ENCODE measurements around the gene POLD3.
A peak's percentile ranks its signal among the peaks of the same experiment; 100 is the strongest.
"Not testable (repeated sequence)": the region's sequence is repeated elsewhere in the genome, so short reads cannot be mapped to it uniquely, and the experiment has no call there.

Gene POLD3

DNA sequence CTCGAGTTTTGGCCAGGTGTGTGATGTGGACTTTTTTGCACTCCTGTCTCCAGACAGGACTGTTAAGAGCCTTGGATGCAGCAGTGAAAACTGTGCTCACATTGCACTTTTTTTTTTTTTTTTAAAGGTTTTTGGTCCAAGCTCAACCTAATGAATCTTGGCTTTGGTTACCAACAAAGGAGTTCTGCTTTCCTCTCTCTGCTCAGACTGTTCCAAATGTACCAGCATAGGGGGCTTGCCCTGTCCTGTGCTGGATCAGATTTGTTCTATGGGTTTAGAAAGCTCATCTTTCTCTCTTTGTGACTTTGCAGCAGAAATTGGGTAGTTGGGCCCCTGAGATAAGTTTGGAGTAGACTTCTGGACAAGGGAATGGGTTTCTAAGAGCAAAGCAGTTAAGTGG, 45.3 kb downstream of the POLD3 start:
- DNase-seq (ENCODE audit: low spot score) = no peak

DNA sequence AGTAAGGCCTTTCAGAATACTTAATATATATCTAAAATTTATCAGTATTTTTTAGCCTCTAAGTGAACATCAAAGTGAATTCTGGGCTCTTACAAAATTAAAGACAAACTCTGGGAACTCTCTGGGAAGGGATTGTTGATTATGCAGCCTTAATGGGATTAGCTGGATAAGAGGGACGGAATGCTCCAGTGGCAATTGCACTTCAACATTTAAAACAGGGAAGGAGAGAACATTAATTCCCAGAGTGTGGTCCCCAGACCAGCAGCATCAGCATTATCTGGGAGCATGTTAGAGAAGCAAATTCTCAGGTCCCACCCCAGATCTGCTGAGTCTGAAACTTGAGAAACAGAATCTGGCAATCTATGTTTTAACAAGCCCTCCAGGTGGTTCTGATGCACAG, 46.5 kb downstream of the POLD3 start:
- DNase-seq (ENCODE audit: low spot score) = peak; percentile 34

DNA sequence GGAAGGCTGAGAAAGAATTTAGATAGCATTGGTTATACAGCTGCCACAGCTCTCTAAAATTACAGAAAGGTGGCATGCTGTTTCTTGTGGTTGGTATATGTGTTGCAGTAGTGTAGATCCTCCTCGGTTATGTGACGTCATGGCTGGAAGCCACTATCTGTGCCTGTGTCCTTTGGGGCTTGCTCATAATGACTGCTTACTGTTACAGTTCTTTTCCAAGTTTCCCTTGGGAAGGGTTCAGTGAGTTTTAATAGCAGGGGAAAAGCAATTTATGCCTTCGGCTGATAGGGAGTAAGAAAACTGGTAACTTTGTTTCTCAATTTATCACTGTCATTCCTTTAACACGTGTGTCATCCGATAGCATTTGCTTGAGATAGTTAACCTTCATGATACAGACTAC, 47.2 kb downstream of the POLD3 start:
- DNase-seq (ENCODE audit: low spot score) = no peak

DNA sequence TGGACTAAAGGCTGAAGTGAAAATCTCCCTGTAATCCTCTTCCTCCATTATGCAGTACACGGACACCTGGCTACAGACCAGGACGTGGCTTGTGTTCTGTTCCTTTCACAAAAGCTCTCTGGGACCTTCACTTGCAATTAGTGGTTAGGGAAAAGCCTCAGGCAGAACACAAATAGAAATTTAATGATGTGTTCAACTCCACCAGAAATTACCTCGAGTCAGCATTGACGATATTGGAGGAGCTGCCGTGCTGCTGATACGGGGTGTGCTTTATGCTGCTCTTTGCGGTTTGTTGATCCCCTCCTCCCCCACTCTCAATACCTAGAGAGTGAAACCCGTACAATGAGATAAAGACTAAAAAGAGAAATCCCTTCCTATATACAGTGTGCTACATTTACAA, 48.9 kb downstream of the POLD3 start:
- DNase-seq (ENCODE audit: low spot score) = no peak

DNA sequence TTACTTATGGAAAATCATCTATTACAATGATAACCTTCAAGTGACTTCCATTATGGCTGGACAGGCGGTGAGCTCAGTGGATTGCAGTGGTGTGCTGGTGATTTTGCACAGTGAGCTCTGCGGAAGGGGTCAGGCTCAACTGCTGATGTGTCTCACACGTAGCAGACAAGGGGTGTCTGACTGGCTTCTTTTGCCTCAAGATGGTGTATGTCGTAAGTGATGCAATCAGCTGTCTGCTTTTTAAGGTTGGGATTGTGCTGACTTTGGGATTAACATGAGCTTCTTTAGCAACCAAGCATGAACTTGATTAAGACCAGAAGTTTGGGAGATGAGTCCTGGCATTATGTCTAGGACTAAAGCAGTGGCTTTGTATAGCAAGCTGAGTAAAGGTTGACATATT, 49.5 kb downstream of the POLD3 start:
- no peak for DNase-seq (ENCODE audit: low spot score)

DNA sequence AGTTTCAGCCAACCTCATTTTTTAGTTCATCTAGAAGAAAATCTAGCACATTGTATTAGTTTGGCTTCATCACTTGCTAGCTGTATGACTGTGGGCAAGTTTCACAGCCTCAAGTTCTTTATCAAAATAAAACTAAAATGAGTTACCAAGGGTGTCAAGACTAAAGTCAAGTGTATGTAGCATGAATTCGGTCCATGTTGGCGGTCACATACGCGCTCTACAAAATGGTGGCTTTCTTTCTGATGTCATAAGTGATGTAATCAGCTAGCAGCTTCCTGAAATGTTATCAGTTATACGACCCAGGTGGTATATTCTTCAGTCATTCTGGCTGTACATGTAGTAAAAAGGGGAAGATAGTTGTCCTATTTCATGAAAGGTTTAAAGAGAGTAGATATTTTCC, 50.5 kb downstream of the POLD3 start:
- DNase-seq (ENCODE audit: low spot score) = no peak

DNA sequence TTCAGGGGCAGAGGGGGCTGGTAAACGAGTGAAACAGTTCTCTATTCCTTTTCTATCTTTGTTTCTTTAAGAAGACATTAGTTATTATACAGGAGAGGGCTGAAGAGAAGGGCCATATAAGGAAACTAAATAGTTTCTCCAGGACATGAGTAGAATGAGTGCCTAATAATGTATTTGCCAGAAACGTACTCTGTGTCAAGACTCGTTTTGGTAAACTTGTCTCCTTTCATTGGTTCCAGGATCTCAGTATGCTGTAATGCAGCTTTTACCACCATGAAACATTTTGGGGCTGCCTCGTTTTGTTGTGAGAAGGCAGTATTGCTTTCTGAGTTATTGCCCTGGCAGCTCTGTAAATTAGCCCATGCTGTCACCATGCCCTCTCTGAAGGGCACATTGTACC, 51.7 kb downstream of the POLD3 start:
- DNase-seq (ENCODE audit: low spot score) = no peak

DNA sequence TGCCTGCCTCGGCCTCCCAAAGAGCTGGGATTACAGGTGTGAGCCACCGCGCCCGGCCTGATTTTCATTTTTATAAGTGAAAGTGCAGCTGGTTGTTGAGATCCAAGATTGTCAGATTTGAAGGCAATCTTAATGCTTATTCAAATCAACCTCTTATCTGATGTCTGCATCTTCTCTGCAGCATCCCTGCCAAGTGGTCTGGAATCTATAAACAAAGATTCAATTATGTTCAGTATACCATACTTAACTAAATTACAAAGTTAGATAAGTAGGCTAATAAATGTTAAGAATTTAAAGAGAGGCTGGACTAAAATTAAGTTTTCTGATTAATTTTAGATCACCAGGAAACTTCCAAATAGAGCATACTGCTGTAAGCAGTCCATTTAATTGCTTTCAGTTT, 53.8 kb downstream of the POLD3 start:
- no peak for DNase-seq (ENCODE audit: low spot score)

DNA sequence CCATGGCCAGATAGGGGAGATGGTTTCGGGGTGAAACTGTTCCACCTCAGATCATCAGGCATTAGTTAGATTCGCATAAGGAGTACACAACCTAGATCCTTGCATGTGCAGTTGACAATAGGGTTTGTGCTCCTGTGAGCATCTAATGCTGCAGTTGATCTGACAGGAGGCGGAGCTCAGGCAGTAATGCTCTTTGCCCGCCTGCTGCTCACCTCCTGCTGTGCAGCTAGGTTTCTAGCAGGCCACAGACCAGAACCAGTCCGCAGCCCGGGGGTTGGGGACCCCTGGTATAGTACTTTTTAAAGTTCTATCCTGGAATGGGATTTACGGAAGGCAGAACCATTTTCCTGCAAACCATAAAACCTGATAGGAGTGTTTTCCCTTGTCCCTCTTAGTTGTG, 54.6 kb downstream of the POLD3 start:
- DNase-seq (ENCODE audit: low spot score) = no peak

DNA sequence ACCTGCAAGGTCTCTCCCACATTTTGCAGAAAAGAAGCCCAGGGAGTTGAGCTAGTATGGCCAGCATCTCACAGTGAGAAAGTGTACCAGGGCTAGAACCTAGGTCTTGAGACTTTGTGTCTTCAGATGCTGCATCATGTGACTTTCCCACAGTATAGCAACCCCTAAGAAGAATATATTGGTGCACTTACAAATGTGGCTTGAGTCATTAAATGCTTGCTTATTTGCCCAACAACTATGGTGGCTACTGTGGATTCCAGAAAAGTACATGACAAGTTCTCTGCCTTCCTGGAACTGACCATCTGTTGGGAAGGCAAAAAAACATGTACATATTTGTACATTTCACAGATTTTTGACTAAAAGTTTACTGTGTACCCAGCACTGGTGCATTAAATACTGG, 55.0 kb downstream of the POLD3 start:
- DNase-seq (ENCODE audit: low spot score) = no peak

DNA sequence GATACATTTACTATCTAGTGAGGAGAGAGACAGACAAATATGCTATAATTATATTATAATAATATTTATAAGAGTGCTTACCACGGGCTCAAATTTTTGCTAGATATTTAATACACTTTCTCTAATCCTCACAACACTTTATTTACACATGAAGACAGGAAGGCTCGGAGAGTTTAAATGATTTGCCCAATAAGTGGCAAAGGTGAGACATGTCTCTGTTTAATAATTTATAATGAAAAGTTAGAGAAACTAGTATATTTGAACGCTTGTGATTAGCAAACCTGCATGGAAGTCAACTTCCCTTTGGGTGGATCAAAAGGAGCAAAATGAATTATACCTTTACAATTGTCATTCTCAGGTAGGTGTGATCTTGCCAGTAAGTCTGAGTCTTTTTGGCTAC, 55.4 kb downstream of the POLD3 start:
- no peak for DNase-seq (ENCODE audit: low spot score)

DNA sequence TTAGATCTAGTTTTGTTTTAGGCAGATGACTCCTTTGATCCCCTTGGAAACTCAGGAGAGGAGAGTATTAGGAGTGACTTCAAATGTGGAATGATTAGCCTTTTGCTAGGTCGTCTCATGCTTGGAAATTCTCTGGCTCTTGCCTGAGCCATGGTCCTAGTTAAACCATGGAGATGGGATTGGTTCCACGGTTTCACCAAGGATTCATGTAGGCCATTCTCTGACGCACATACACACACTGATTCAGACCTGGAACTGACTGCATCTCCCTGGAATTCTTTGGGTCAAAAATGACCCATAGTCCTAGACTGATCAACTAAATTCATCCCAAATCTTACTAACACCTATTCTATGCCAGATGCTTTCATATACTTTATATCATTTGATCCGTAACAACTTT, 56.5 kb downstream of the POLD3 start:
- DNase-seq (ENCODE audit: low spot score) = no peak

DNA sequence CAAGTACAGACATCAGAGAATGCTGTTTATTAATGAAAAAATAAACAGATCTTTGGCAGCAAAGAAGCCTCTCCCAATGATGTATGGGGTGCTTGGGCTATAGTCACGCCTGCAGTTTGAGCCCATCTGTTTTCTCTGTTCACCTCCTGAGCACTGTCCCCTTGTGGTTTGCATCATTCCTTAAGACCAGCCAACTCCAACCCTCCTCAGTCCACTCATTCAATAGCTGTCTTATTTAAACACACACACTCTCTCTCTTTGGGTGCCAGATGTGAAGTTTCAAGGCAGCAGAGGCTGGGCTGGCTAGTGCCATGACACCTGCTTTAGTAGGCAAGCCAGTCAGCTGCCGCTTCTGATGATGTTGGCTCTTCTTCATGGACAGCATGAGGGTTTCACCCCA, 58.1 kb downstream of the POLD3 start:
- no peak for DNase-seq (ENCODE audit: low spot score)

DNA sequence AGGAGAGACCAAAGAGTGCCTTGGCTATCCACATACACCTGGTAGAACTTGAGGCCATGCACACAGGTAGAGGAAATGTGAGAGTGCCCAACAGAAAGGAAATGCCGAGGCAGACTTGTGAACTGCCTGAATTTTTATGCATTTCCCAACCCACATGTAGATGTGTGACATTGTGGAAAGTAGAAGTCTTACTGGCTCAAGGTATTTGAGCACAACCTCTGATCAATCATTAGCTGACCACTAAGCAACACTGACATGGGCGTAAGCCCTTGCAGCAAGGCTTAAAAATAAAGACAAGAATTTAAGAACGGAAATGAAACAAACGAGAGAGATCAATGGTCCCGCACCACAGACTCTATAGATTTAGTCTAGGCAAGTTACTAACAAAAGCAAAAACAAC, 62.6 kb downstream of the POLD3 start:
- DNase-seq (ENCODE audit: low spot score) = no peak

DNA sequence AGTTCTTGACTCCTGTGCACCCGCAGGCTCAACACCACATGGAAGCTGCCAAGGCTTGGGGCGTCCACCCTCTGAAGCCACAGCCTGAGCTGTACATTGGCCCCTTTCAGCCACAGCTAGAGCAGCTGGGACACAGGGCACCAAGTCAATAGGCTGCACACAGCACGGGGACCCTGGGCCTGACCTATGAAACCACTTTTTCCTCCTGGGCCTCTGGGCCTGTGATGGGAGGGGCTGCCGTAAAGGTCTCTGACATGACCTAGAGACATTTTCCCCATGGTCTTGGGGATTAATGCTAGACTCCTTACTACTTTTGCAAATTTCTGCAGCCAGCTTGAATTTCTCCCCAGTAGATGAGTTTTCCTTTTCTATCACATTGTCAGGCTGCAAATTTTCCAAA, 66.7 kb downstream of the POLD3 start:
- DNase-seq (ENCODE audit: low spot score) = not testable (repeated sequence)

DNA sequence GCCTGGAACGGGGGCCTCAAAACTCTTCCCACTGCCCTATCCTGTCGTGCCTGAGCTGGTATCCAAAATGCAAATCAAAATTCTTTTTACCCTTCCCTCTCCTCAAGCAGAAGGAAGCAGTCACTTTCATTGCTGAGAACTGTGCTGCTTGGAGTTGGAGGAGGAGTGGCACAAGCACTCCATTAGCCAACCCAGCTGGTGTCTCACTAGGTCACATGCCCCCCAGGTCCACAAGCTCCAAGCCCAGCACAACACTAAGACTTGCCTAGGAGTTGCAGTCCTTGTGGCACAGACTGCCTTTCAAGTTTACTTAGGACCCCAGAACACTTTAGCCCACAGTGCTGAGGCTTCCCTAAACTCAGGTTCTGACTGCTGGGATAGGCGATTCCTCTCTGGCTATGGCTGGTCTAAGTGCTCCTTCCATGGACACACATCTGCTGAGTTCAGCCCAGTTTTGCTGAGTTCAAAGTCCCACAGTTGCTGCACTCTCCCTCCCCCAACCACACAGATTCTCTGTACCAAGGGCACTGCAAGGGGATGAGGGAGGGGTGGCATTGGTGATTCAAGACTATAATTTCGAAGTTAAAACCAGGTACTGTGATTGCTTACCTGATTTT, 70.2 kb downstream of the POLD3 start:
- DNase-seq (ENCODE audit: low spot score) = no peak

DNA sequence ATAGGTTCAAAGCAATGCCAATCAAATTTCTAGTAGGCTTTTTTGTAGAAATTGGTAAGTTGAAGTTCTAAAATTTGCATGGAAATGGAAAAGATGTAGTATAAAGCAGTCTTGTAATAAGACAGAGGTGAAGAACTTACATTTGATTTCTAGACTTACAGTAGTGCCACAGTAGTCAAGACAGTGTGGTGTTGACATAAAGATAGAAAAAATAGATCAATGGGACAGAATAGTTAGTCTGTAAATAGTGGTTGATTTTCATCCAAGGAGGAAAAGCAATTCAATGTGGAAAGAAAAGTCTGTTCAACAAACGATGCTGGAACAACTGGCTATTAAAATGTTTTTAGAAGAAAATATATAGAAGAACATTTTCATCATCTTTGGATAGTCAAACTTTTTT, 70.9 kb downstream of the POLD3 start:
- no peak for DNase-seq (ENCODE audit: low spot score)

DNA sequence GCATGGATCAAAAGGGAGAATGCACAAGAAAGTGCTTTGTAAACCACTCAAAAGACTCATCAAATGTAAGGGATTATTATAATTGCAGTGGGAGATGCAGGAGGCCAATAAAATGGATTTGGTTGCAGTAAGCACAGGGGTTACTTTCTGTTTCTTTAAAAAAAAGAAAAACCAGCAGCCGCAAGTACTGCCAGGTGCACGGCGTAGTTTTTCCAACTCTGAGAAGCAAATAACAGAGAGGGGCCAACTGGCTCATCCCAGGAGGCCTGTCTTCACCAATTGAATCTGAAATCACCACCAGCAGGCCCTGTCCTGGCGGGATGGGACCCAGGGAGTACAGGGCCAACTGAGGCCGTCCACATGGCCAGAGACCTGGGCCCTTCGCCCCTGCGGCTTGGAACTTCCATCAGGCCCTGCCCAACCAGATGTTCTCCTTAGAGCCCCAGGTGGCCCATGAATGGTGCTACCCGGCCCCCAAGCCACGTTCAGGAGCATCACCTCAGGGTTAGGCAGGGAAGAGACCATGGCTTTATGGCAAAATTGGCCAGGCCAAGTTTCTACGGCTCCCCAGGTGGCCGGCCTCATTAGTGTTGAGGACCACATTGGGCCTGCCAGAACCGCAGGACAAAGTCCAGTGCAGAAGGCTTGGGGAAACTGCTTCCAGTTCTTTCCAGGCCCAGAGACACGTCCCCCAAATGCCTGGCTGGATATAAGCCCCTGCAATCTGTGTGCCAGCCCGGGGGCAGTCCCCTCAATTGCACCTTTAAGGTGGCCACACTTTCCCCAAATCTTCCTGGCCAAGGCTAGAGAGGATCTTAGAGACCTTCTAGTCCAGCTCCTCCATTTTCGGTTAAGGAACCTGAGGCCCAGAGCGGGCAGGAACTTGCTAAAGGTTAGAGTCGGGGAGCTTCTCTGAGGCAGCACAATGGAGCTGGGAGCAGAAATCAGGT, 77.1 kb downstream of the POLD3 start:
- no peak for DNase-seq (ENCODE audit: low spot score)

DNA sequence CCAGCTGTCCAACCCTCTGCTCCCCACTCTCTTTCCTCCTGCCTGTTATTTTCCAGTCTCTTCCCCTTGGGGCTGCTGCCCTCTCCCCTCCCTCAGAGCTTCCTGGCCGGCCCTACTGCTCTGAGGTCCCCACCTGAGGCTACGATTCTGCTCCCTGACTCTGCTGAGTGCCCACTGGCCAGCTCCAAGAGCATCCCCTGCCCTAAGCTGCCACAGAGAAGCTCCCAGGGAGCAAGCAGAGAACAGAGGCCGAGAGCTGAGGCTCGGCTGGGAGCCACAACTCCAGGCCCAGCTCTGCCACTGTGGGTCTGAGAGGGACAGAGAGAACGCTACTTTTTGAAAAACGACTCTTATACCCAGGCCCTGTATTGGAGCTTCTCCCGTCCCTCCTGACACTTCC, 77.8 kb downstream of the POLD3 start:
- no peak for DNase-seq (ENCODE audit: low spot score)

DNA sequence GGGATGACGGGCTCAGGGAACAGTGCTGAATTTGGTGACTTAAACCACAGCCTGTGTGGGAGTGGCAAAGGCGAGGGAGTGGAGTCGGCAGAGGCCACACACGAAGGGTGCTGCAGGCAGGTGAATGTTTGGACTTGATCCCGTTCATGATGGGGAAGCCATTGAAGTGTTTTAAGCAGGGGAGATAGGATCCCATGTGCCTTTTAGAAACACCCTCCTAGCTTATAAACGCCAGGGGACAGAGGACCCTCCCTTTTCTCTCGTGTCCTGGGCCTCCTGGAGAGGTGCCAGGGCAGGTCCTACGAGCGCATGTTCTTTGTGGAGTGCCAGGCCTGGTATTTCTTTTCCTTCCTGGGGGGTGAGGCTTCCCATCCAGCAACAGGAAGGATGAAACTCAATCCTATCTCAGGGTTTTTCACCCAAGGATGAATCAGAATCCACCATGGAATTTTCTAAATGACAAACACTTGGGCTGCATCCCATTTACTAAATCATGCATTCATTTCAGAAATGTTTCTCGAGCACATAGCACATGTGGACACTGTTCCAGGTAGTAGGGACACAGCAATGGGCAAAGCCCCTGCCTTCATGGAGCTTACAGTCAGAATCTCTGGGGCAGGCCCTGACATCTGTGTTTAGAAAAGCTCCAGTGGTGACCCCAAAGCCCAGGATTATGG, 79.3 kb downstream of the POLD3 start:
- no peak for DNase-seq (ENCODE audit: low spot score)

DNA sequence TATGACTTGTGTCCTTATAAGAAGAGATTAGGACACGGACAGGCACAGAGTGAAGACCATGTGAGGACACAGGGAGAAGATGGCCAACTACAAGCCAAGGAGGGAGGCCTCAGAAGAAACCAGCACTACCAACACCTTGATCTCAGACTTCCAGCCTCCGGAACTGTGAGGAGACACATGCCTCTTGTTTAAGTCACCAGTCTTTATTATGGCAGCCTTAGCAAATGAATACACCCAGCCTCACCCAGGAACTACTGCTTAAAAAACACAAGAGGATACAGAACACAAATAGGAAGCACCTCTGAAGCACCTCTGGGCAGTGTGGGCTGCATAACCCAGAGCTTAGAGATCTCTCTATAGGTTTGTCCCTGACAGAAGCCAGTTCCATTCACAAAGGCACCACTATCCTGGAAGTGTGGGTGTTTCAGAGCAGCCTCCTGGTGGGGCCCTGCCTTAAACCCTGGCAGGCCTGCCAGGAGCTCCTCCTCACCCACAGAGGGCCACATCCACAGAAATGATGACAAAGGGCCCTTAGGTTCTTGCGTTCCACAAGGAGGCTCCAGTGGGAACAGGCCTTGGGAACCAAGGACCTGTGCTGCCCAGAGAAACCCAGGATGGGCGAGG, 80.1 kb downstream of the POLD3 start:
- DNase-seq (ENCODE audit: low spot score) = no peak

DNA sequence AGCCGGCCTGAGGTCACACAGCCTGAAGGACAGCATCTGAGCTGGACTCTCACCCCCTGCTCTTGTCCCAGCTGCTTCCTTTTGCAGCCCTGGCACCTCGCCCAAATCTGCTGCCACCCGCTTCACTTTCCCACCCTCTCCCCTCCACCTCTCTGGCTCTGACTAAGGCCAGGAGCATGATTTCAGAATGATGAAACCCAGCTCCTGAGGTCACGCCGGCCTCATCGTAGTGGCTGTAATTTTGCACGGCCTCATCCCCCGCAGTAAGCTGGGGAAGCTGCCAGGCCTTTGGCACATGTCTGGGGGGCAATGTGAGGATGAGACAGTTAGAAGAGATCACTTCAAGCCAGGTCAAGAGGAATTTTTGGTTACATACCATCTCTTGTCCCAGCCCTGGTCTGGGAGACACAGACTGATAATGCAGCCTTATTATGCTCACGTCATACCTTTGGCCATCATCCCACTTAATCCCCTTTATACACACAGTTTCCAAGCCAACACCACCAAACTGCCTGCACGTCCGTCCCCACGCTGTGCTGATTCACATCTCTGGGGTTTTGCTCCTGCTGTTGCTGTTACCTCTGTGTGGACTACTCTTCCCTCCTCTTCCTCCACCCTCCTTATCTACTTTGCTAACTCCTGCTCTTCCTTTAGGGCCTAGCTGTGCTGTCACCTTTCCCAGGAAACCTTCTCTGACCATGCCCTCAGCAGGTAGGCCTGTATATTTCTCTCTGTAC, 80.7 kb downstream of the POLD3 start:
- peak; percentile 54 for DNase-seq (ENCODE audit: low spot score)
